GM12875 (cell line): Measurements from ENCODE around the gene TWF2.

Experiments used
- H3K4me3 ChIP-seq: one replicate; pipeline ENCODE4 v1.5.1; 2011; ENCODE audit warnings: low read depth, low read length, control low read depth
- TF ChIP-seq, protein P1 (sequence below): IDR thresholded peaks from 2 replicates; pipeline ENCODE4 v1.5.1; 2011; ENCODE audit warnings: low read depth, mild to moderate bottlenecking, control low read depth, inconsistent platforms, low read length, moderate library complexity, borderline replicate concordance; ENCODE audit not compliant: insufficient read depth

TWF2 gene

DNA sequence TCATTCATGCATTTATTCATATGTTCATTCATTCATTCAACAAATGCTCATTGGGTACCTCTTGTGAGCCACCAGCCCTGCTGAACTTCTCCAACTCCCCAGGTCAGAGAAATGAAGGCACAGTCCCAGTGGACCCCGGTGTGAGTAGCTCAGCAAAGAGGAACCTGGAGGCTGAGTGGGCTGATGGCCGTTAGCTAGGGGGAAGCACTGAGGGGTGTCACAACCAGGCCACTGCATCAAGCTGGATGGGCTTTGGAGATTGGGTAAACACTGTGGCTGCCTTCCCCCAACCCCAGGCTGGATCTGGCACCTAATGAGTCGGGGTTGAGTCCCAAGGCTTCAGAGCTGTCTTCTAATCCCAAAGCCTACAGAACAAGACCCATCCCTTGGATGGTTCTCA, 53.1 kb downstream of the TWF2 start:
- H3K4me3 ChIP-seq: no peak overlapping the region
- TF ChIP-seq, protein P1, sequence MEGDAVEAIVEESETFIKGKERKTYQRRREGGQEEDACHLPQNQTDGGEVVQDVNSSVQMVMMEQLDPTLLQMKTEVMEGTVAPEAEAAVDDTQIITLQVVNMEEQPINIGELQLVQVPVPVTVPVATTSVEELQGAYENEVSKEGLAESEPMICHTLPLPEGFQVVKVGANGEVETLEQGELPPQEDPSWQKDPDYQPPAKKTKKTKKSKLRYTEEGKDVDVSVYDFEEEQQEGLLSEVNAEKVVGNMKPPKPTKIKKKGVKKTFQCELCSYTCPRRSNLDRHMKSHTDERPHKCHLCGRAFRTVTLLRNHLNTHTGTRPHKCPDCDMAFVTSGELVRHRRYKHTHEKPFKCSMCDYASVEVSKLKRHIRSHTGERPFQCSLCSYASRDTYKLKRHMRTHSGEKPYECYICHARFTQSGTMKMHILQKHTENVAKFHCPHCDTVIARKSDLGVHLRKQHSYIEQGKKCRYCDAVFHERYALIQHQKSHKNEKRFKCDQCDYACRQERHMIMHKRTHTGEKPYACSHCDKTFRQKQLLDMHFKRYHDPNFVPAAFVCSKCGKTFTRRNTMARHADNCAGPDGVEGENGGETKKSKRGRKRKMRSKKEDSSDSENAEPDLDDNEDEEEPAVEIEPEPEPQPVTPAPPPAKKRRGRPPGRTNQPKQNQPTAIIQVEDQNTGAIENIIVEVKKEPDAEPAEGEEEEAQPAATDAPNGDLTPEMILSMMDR: no peak

DNA sequence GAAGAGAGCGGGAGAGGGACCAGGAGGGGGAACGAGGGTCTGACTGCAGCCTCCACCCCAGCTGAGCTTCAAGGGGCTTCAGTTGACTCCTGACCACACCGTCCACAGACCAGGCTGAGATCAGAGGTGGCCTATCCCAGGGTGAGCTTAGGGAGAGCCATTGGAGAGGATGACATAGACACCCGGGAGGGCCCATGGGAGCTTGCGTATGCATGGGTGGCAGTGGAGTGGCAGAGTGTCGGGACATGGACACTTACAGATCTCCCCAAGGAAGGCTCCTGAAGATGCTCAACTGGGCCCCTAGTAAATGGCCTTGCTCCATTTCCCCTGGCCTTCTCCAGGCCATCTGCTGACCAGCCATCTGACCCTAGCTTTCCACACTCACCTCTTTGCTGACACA, 53.6 kb downstream of the TWF2 start:
- TF ChIP-seq, protein P1: no peak
- no peak overlapping the region for H3K4me3 ChIP-seq

DNA sequence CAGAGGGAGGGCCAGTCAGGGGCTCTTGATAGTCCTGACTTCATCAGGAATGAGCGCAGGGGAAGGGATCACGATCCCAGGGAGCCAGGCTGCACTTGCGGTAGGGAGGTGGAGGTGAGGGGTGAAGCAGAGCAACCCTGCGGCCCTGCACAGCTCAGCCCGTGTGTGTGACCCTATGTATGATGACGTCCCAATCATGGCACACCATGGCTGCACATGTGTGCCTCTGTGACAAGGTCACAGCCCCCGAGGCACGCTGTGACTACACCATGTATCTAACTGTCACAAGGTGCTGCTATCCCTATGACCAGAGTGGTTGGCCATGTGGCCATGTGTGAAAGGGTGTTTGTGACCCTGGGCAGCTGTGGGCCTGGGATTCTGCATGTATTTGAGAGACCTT, 54.3 kb downstream of the TWF2 start:
- TF ChIP-seq, protein P1: no peak
- H3K4me3 ChIP-seq: no peak overlapping the region

DNA sequence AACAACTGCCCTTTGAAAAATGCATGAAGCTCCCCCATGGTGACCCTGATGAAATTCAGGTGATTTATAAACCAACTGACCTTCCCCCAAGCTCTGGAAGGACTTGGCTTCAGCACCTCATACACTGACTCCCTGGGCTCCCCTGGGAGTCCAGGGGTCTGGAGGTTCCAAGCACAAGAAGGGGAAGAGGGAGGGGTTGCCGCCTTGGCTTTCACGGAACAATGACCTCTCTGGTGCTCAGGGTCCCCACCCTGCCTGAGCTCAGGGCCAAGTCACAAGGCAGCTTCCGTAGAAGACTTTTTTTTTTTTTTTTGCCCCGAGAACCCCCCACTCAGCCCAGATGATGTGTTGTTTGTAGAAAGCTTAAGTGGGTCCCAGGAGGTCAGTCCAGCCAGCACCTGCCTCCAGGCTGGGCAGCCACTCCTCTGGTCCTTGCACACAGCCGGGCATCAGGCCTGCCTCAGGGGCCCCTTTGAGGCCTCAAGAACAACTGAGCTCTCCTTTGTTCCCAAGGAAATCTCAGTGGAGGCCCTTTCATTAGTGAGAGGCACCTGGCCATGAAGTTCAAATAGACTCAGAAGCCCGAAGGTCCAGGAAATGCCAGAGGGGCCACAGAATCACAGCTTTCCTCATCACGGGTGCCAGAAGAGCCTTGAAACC, 55.0 kb downstream of the TWF2 start:
- TF ChIP-seq, protein P1: no peak
- H3K4me3 ChIP-seq: no peak overlapping the region

DNA sequence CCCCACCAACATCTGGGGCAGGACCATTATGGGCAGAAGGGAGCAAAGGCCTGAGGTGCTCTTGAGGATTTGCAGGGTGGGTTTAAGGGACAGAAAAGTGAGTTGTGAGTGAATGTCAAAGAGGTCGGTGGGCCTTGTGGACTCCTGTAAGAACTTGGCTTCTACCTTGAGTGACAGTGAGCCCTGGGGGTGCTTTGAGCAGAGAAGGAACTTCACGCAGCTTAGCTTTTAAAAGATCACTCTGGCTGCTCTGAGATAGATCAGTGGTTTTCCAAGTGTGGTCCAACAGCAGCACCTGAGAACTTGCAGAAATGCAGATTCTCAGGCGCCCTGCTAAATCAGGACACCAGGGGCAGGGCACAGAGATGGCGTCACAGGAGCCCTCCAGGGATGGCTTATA, 56.3 kb downstream of the TWF2 start:
- H3K4me3 ChIP-seq: no peak overlapping the region
- TF ChIP-seq, protein P1: no peak

DNA sequence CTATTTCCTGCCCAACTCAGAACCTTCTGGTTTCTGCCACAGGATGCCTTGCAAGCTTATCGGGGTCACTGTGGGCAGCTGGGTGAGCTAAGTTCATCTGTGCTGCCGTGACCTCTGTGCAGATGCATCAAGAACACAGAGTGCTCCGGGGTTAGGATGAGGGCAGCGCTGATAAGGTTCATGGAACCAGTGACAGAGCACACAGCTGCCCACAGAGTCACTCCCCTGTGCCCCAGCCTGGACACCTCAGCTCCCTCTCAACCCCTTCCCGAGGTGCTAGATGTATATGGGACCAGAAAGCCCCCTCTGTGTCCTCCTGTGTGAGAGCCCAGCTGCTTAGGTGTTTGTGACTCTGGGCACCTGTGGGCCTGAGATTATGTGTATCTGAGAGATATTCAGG, 56.8 kb downstream of the TWF2 start:
- H3K4me3 ChIP-seq: no peak overlapping the region
- TF ChIP-seq, protein P1: no peak

DNA sequence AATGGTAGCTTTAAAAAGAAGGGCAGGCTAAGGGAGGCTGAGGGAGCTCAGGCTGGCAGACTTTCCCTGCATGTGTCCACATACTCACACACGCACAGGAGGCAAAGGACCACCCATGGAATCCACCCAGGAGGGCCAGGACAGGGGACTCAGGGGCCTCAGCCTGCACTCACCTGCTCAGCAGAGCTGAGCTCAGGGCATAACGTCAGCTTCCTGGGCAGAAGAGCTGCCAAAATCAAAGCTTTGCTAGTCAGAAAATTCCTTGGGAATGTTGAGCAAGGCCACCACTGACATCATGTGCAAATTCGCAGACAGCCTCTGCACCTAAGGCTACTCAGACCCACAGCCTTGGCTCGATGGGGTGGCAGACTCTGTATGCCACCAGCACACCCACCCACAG, 57.4 kb downstream of the TWF2 start:
- TF ChIP-seq, protein P1: no peak
- H3K4me3 ChIP-seq: no peak overlapping the region
